Heart right ventricle (tissue), 16 donors: ENCODE results near the gene DAPK1. TPM values are rescaled to one million over a fixed set of nuclear protein-coding genes. Genes with fewer than 3 reads are reported as not detected.
A peak's percentile ranks its signal among the peaks of the same experiment; 100 is the strongest.

ENCODE experiments used
- ATAC-seq, 8 donors: fragments of 200-7000 bp; cut with Tn5 transposase; one replicate each; pipeline ENCODE4 v1.9.1; 2020; ENCODE audit warnings: mild to moderate bottlenecking in 8 of 8, moderate library complexity in 8 of 8, moderate number of reproducible peaks in 1 of 8
- DNase-seq, 2 donors: peaks; one replicate each; pipeline ENCODE4 v3.0.0-alpha.2; 2020
- H3K27ac ChIP-seq, 10 donors: fragments of 200-600 bp; sonication (generic) in 2 of 10; one replicate each; pipeline versions ENCODE4 v1.5.0 to v1.8.0; 2020 to 2022; ENCODE audit warnings: mild to moderate bottlenecking in 3 of 10
- H3K27me3 ChIP-seq, 7 donors: fragments of 200-600 bp; one replicate each; pipeline ENCODE4 v1.8.0; 2021 to 2022; ENCODE audit warnings: mild to moderate bottlenecking in 2 of 7
- H3K36me3 ChIP-seq, 9 donors: fragments of 200-600 bp; sonication (generic) in 1 of 9; one replicate each; pipeline versions ENCODE4 v1.5.0 to v1.8.0; 2020 to 2022; ENCODE audit warnings: mild to moderate bottlenecking in 2 of 9
- H3K4me1 ChIP-seq, 9 donors: fragments of 200-600 bp; sonication (generic) in 1 of 9; one replicate each; pipeline versions ENCODE4 v1.5.0 to v1.8.0; 2020 to 2022; ENCODE audit warnings: mild to moderate bottlenecking in 4 of 9
- H3K4me3 ChIP-seq, 10 donors: fragments of 200-600 bp; sonication (generic) in 2 of 10; one replicate each; pipeline versions ENCODE4 v1.5.0 to v1.8.0; 2020 to 2022; ENCODE audit warnings: mild to moderate bottlenecking in 7 of 10, moderate library complexity in 2 of 10
- H3K9me3 ChIP-seq, 11 donors: fragments of 200-600 bp in 10 of 11; sonication (generic) in 2 of 11; one replicate each; pipeline versions ENCODE4 v1.5.0 to v1.8.0; 2013 to 2022; ENCODE audit warnings: mild to moderate bottlenecking in 2 of 11, control low read depth in 1 of 11, moderate library complexity in 1 of 11
- WGBS, 2 donors: extraction: QIAGEN DNeasy Blood & Tissue Kit; methylation state at CpG; one replicate each; pipeline ENCODE4 v1.1.7; 2013; ENCODE audit warnings: inconsistent platforms in 1 of 2; 5-methylcytosine and 5-hydroxymethylcytosine counted together
- intact Hi-C, 10 donors: fragments of 100-400 bp; cut with DNase I; formaldehyde crosslinking; loops; one replicate each; pipeline versions ENCODE4 v1.11.1 to v1.14.2; 2022
- polyA plus RNA-seq, 2 donors: library from polyadenylated mRNA; stranded (reverse); fragments of 200-250 nt; gene quantifications; one replicate each; pipeline ENCODE4 v1.2.3, GENCODE V29; 2013
- total RNA-seq, 10 donors: library from RNA; stranded (reverse); fragmentation: NEBNext Ultra II Directional in 3 of 10; extraction: Animal tissue kit (Norgen Biotek cat#: 25700) in 3 of 10; gene quantifications; one replicate each; pipeline versions ENCODE4 v1.2.1 to v1.2.4, GENCODE V29; 2021 to 2023
- TF ChIP-seq, protein P1 (sequence below), 9 donors: fragments of 200-600 bp; sonication (generic) in 2 of 9; IDR thresholded peaks; one replicate each; pipeline versions ENCODE4 v1.5.0 to v1.8.0; 2021 to 2022; ENCODE audit warnings: antibody characterized with exemption in 9 of 9, mild to moderate bottlenecking in 5 of 9, moderate library complexity in 1 of 9
- donor health status: Arrhythmogenic right ventricular cardiomyopathy.
- donor health status: ischemic (EF 13 %, LVEDD 7.1; RV severe dilation, severe dysfunction).
- donor health status: healthy with polysubstance abuse.
- donor health status: DM: no; HTN: yes; CAD: no.
- donor health status: DM: no; HTN: no; CAD: no.
- donor health status: ischemic (EF 25% LVEDD 6.9; RV normal size, moderate dysfunction).
- donor health status: ischemic (EF 25% LVEDD 5.7; RV mildly dilated, moderate dysfunction).
- donor health status: healthy.
- donor health status: DM: yes; HTN: yes; CAD: no.
- donor health status: Ischemic cardiomyopathy.
- donor health status: ischemic (EF 35%, LVEDD 5.7; RV mildly dilated, moderate dysfunction).
- donor health status: nonischemic (EF 11% LVEDD 7.7; RV severe dilation, severe dysfunction).
- donor health status: DM: yes; HTN: yes; CAD: no.
- donor health status: PGD.
- donor health status: ischemic (EF 29% LVEDD 5.4; RV normal size, mild dysfunction).
- donor health status: nonischemic (EF 23%, LVEDD 6.1; RV moderate dilation, normal function).

Gene DAPK1
- total and polyA plus RNA-seq, 12 donors = 1.1 to 15.5 (median 4.2) TPM

DNA sequence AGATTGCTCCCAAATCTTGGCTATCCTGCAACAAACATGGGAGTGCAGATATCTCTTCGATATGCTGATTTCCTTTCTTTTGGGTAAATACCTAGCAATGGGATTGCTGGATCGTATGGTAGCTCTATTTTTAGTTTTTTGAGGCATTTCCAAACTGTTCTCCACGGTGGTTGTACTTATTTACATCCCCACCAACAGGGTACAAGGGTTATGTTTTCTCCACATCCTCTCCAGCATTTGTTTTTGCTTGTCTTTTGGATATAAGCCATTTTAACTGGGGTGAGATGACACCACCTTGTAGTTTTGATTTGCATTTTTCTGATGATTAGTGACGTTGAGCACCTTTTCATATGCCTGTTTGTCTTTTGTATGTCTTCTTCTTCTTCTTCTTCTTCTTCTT lies 248.5 kb downstream of the DAPK1 start:
- intact Hi-C loops = no loop called here
- TF ChIP-seq, protein P1, sequence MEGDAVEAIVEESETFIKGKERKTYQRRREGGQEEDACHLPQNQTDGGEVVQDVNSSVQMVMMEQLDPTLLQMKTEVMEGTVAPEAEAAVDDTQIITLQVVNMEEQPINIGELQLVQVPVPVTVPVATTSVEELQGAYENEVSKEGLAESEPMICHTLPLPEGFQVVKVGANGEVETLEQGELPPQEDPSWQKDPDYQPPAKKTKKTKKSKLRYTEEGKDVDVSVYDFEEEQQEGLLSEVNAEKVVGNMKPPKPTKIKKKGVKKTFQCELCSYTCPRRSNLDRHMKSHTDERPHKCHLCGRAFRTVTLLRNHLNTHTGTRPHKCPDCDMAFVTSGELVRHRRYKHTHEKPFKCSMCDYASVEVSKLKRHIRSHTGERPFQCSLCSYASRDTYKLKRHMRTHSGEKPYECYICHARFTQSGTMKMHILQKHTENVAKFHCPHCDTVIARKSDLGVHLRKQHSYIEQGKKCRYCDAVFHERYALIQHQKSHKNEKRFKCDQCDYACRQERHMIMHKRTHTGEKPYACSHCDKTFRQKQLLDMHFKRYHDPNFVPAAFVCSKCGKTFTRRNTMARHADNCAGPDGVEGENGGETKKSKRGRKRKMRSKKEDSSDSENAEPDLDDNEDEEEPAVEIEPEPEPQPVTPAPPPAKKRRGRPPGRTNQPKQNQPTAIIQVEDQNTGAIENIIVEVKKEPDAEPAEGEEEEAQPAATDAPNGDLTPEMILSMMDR (IDR thresholded peaks at IDR 0.05) = no peak
- 62 to 71% methylated on average over 4 of the region's 4 CpGs for WGBS, 2 donors
- peaks cover 0 to 24% (median 8%) of the 10 kb centered on the region in 11 donors for H3K9me3 ChIP-seq
- DNase-seq (no peak), ATAC-seq (no peak)
- H3K4me3 ChIP-seq = no peak overlapping the region
- H3K27me3 ChIP-seq = peaks cover 0 to 19% (median 0%) of the 10 kb centered on the region in 7 donors
- no peaks in the 10 kb centered on the region for H3K36me3 ChIP-seq
- no peak overlapping the region for H3K27ac ChIP-seq
- peaks cover 0 to 15% (median 0%) of the 10 kb centered on the region in 9 donors for H3K4me1 ChIP-seq

DNA sequence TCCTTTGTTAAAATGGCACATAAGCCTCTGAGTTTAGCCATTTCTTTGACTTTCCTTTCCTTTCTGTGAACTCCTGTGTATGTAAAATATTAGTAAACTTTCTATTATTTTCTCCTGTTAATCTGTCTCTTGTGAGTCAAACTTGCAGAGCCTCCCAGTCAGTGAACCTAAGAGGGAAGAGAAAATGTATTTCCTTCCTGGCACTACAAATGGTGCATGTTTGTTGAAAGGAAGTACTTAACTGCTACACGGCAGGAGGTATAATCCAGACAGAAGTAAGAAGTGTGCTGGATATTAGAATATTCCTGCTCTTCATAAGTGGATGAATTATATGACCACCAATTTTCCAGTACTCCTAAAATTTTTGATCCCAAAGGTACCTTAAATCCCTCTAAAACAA lies 251.2 kb downstream of the DAPK1 start:
- H3K9me3 ChIP-seq = peaks cover 0 to 15% (median 4%) of the 10 kb centered on the region in 11 donors
- peak overlapping the region in 8 of 10 donors; percentile 4 to 70 (median 52) for H3K27ac ChIP-seq
- DNase-seq (no peak), ATAC-seq (peak in 2 of 8 donors; percentile 52 to 57)
- H3K4me1 ChIP-seq = peaks cover 0 to 15% (median 0%) of the 10 kb centered on the region in 9 donors
- peaks cover 0 to 13% (median 0%) of the 10 kb centered on the region in 7 donors for H3K27me3 ChIP-seq
- H3K4me3 ChIP-seq = no peak overlapping the region
- intact Hi-C loops = no loop called here
- 22 to 24% methylated on average over 1 of the region's 1 CpG for WGBS, 2 donors
- TF ChIP-seq, protein P1 (IDR thresholded peaks at IDR 0.05) = no peak
- no peaks in the 10 kb centered on the region for H3K36me3 ChIP-seq

DNA sequence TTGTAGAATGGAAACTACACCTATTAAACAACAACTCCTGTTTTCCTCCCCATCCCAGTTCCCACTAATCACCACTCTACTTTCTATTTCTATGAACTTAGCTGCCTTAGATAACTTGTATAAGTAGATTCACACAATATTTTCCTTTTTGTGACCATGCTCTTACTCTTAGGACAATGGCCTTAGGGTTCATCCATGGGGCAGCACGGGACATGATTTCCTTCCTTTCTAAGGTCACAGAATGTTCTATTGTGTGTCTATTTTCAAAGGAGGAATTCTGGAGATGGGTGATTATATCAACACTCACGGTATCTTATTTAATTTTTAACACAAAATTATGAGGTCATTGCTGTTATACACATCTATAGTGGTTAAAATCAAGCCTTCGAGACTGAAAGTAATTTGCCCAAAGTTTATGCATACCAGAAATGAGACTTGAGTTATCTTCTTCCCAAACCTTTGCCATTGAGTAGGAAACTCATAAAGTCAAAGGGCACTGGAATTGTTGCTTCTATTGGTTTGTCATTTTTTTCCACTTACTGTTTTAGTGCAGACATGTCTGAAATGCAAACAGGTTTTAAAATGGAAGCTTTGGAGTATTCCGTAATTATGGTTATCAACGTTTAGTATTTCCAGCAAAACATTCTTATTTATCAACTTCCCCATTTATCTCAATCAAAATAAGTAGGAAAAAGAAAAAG lies 251.8 kb downstream of the DAPK1 start:
- WGBS, 2 donors = 65 to 71% methylated on average over 5 of the region's 5 CpGs
- peak in 7 of 8 donors; percentile 16 to 93 (median 65) for ATAC-seq
- H3K27me3 ChIP-seq = peaks cover 0 to 13% (median 0%) of the 10 kb centered on the region in 7 donors
- peaks cover 0 to 16% (median 8%) of the 10 kb centered on the region in 11 donors for H3K9me3 ChIP-seq
- H3K4me1 ChIP-seq = peaks cover 0 to 15% (median 0%) of the 10 kb centered on the region in 9 donors
- no peaks in the 10 kb centered on the region for H3K36me3 ChIP-seq
- intact Hi-C loops = no loop called here
- DNase-seq = no peak
- TF ChIP-seq, protein P1 (IDR thresholded peaks at IDR 0.05) = no peak
- peak overlapping the region in 8 of 10 donors; percentile 4 to 70 (median 52) for H3K27ac ChIP-seq
- no peak overlapping the region for H3K4me3 ChIP-seq

DNA sequence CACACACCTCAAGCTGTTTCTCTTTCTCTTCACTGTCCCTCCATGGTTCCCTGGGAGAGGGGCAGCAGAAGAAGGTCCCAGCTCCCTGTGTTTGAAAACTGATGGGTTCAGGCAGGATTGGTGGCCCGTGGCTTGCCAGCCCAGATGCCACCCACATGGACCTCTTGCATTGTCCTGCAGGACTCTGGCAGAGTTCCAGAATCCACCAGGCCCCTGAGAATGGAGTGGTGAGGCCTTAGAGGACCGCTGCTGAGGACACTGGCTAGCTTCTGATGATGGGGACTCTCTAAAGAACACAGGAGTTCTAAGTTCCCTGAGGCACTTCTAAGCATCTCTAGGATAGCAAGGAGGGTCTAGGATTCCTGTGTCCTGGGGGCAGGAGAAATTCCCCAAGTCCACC lies 253.1 kb downstream of the DAPK1 start:
- intact Hi-C loops = no loop called here
- H3K36me3 ChIP-seq = no peaks in the 10 kb centered on the region
- H3K27me3 ChIP-seq = peaks cover 0 to 13% (median 0%) of the 10 kb centered on the region in 7 donors
- TF ChIP-seq, protein P1 (IDR thresholded peaks at IDR 0.05) = no peak
- H3K4me3 ChIP-seq = no peak overlapping the region
- H3K4me1 ChIP-seq = peaks cover 0 to 15% (median 0%) of the 10 kb centered on the region in 9 donors
- 73 to 84% methylated on average over 2 of the region's 2 CpGs for WGBS, 2 donors
- no peak for ATAC-seq
- H3K9me3 ChIP-seq = peaks cover 0 to 16% (median 8%) of the 10 kb centered on the region in 11 donors
- no peak for DNase-seq
- H3K27ac ChIP-seq = no peak overlapping the region
